Left lung (tissue), 10 donors: ENCODE measurements around the gene GBX1. TPM values are rescaled to one million over a fixed set of nuclear protein-coding genes. Genes with fewer than 3 reads are reported as not detected.
A peak's percentile ranks its signal among the peaks of the same experiment; 100 is the strongest.

Source experiments
- ATAC-seq: fragments of 200-7000 bp; cut with Tn5 transposase; one replicate; pipeline ENCODE4 v1.9.1; 2020; ENCODE audit warnings: moderate library complexity
- DNase-seq, 4 donors: peaks; one replicate each; pipeline ENCODE4 v3.0.0-alpha.2; 2013 to 2020
- H3K27ac ChIP-seq, 2 donors: fragments of 200-600 bp; sonication (generic) in 1 of 2; one replicate each; pipeline versions ENCODE4 v1.5.0 to v1.8.0; 2020 to 2021
- H3K27me3 ChIP-seq, 2 donors: fragments of 200-600 bp; sonication (generic) in 1 of 2; one replicate each; pipeline versions ENCODE4 v1.5.0 to v1.8.0; 2020 to 2021
- H3K36me3 ChIP-seq, 2 donors: fragments of 200-600 bp; sonication (generic) in 1 of 2; one replicate each; pipeline versions ENCODE4 v1.5.0 to v1.8.0; 2020 to 2021
- H3K4me1 ChIP-seq, 2 donors: fragments of 200-600 bp; one replicate each; pipeline ENCODE4 v1.8.0; 2021
- H3K4me3 ChIP-seq, 2 donors: fragments of 200-600 bp; sonication (generic) in 1 of 2; one replicate each; pipeline versions ENCODE4 v1.5.0 to v1.8.0; 2020 to 2021; ENCODE audit warnings: mild to moderate bottlenecking in 1 of 2
- H3K9me3 ChIP-seq, 2 donors: fragments of 200-600 bp; sonication (generic) in 1 of 2; one replicate each; pipeline versions ENCODE4 v1.5.0 to v1.8.0; 2020 to 2021
- intact Hi-C, 2 donors: fragments of 100-400 bp; cut with DNase I; formaldehyde crosslinking; loops; one replicate each; pipeline versions ENCODE4 v1.11.2 to v1.14.2; 2022
- polyA plus RNA-seq, 6 donors: library from polyadenylated mRNA; unstranded; fragments of 120-200 nt; gene quantifications; one replicate each; pipeline ENCODE4 v1.2.1, GENCODE V29; 2013; ENCODE audit not compliant: insufficient read length in 6 of 6
- total RNA-seq, 2 donors: library from RNA; stranded (reverse); fragmentation: NEBNext Ultra II Directional; extraction: Animal tissue kit (Norgen Biotek cat#: 25700); gene quantifications; one replicate each; pipeline ENCODE4 v1.2.1, GENCODE V29; 2021
- TF ChIP-seq, protein P1 (sequence below), 2 donors: fragments of 200-600 bp; sonication (generic) in 1 of 2; IDR thresholded peaks; one replicate each; pipeline versions ENCODE4 v1.5.0 to v1.8.0; 2021; ENCODE audit warnings: antibody characterized with exemption in 2 of 2
- donor health status: DM: no; HTN: yes; CAD: no.
- donor health status: DM: no; HTN: no; CAD: no.

Gene GBX1
- total and polyA plus RNA-seq, 8 donors, result 0.24 to 0.42 (median 0.28) TPM; not detected in 5

- intact Hi-C loops, result no loop called here
- Histone ChIP-seq H3K36me3 (peaks cover 0 to 97% of the 10 kb centered on the region in 2 donors), H3K27me3 (no peaks in the 10 kb centered on the region), H3K4me3 (no peak overlapping the region), H3K4me1 (no peaks in the 10 kb centered on the region), H3K9me3 (no peaks in the 10 kb centered on the region), H3K27ac (no peak overlapping the region)
- ATAC-seq, result no peak
- TF ChIP-seq, protein P1, sequence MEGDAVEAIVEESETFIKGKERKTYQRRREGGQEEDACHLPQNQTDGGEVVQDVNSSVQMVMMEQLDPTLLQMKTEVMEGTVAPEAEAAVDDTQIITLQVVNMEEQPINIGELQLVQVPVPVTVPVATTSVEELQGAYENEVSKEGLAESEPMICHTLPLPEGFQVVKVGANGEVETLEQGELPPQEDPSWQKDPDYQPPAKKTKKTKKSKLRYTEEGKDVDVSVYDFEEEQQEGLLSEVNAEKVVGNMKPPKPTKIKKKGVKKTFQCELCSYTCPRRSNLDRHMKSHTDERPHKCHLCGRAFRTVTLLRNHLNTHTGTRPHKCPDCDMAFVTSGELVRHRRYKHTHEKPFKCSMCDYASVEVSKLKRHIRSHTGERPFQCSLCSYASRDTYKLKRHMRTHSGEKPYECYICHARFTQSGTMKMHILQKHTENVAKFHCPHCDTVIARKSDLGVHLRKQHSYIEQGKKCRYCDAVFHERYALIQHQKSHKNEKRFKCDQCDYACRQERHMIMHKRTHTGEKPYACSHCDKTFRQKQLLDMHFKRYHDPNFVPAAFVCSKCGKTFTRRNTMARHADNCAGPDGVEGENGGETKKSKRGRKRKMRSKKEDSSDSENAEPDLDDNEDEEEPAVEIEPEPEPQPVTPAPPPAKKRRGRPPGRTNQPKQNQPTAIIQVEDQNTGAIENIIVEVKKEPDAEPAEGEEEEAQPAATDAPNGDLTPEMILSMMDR (IDR thresholded peaks at IDR 0.05), result no peak
- DNase-seq, result peak in 3 of 4 donors; percentile 56 to 79 (median 58)
Observed at GRCh38 chr7:151131592-151132293, 35.8 kb downstream of the GBX1 start.

DNA sequence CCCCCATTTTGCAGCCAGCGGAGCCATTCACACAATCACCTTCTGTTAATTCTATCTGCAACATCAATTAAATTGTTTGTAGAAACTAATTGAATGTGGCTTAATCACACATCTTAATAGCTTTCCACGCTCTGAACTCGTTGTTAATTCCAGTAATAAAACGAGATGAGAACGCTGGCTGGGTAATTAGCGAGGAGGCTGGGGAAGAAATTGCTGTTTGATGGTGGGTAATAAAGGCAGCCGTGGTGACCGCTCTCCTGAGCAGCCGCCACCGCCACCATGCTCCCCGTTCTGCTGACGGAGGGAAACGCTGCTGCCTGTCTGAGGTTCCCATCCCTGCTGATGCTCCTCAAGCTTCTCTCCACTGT is 36.3 kb downstream of the GBX1 start:
- intact Hi-C loops, result no loop called here
- ATAC-seq, result no peak

GRCh38 chr7:151130741-151131157 is 36.7 kb downstream of the GBX1 start:
- H3K4me3 ChIP-seq, result no peak overlapping the region
- TF ChIP-seq, protein P1 (IDR thresholded peaks at IDR 0.05), result no peak
- no peak overlapping the region for H3K27ac ChIP-seq
- peak in 1 of 4 donors; percentile 49 for DNase-seq
- no peaks in the 10 kb centered on the region for H3K27me3 ChIP-seq
- intact Hi-C loops, result no loop called here
- peaks cover 0 to 94% of the 10 kb centered on the region in 2 donors for H3K36me3 ChIP-seq
- no peak for ATAC-seq
- peaks cover 0 to 4% of the 10 kb centered on the region in 2 donors for H3K4me1 ChIP-seq
- H3K9me3 ChIP-seq, result no peaks in the 10 kb centered on the region

More for the DNA sequence above, 36.3 kb downstream of the GBX1 start:
- TF ChIP-seq, protein P1 (IDR thresholded peaks at IDR 0.05), result no peak
- H3K27ac ChIP-seq, result no peak overlapping the region
- no peaks in the 10 kb centered on the region for H3K4me1 ChIP-seq
- H3K27me3 ChIP-seq, result no peaks in the 10 kb centered on the region
- H3K4me3 ChIP-seq, result no peak overlapping the region
- peaks cover 0 to 95% of the 10 kb centered on the region in 2 donors for H3K36me3 ChIP-seq
- no peak for DNase-seq
- no peaks in the 10 kb centered on the region for H3K9me3 ChIP-seq

- TF ChIP-seq, protein P1 (IDR thresholded peaks at IDR 0.05), result no peak
- intact Hi-C loops, result loop anchor here in 1 of 2 donors (5.0 kb wide), 1 partner anchor 42 kb away; no protein-coding TSS in a partner anchor
Observed at GRCh38 chr7:151129960-151130591, 37.4 kb downstream of the GBX1 start.

More at GRCh38 chr7:151129960-151130591, 37.4 kb downstream of the GBX1 start:
- no peak for ATAC-seq
- peak in 1 of 4 donors; percentile 64 for DNase-seq
- Histone ChIP-seq H3K36me3 (peaks cover 0 to 94% of the 10 kb centered on the region in 2 donors), H3K4me1 (peaks cover 5 to 10% of the 10 kb centered on the region in 2 donors), H3K9me3 (no peaks in the 10 kb centered on the region), H3K27me3 (no peaks in the 10 kb centered on the region), H3K27ac (no peak overlapping the region), H3K4me3 (no peak overlapping the region)
